Suprapubic skin (tissue), 3 donors: ENCODE data around the gene UBE2L3.

Experiments used
- POLR2AphosphoS5 ChIP-seq, 3 donors: sonication (generic); formaldehyde crosslinking; IDR thresholded peaks; one replicate each; pipeline ENCODE4 v1.6.1; 2017; ENCODE audit warnings: antibody characterized with exemption in 3 of 3
- TF ChIP-seq, protein P1 (sequence below), 2 donors: fragments of 200-600 bp in 1 of 2; fragments of 450-650 bp in 1 of 2; sonication (generic) in 1 of 2; IDR thresholded peaks; one replicate each; pipeline ENCODE4 v1.5.1; 2016 to 2019; ENCODE audit warnings: antibody characterized with exemption in 2 of 2, mild to moderate bottlenecking in 1 of 2, moderate library complexity in 1 of 2

DNA sequence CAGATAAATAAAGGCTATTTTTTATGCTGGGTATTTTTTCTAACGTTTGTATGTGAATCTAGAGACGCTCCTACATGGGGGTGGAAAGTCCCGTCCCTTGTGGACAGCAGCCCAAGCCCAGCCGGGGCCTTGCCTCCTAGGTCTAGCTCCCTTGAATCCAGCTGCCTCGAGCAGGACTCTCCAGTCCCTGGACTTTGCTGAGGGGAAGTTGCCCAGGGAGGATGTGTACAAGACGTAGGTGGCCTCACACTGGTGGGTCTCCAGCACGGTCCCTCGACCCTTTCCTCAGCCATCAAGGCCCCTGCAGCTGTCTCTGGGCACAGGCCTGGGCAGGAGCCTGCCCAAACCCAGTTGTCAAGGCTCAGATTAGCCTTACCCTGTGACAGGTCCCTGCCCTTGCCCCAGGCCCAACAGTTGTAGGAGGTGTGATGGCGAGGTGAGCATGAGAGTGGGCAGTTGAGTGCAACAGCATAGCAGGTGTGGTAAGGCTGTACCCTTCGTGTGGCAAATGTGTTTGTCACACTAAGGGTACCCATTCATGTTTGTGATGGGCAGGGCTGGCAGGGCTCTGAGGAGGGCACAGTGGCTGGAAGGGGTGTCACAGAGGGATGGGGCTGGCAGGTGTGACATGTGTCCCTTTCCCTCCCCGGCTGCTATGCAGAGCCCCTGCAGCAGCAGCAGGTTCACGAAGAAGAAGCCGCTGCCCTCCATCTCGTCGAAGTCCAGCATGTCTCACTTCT is 68.4 kb downstream of the UBE2L3 start:
- TF ChIP-seq, protein P1, sequence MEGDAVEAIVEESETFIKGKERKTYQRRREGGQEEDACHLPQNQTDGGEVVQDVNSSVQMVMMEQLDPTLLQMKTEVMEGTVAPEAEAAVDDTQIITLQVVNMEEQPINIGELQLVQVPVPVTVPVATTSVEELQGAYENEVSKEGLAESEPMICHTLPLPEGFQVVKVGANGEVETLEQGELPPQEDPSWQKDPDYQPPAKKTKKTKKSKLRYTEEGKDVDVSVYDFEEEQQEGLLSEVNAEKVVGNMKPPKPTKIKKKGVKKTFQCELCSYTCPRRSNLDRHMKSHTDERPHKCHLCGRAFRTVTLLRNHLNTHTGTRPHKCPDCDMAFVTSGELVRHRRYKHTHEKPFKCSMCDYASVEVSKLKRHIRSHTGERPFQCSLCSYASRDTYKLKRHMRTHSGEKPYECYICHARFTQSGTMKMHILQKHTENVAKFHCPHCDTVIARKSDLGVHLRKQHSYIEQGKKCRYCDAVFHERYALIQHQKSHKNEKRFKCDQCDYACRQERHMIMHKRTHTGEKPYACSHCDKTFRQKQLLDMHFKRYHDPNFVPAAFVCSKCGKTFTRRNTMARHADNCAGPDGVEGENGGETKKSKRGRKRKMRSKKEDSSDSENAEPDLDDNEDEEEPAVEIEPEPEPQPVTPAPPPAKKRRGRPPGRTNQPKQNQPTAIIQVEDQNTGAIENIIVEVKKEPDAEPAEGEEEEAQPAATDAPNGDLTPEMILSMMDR (IDR thresholded peaks at IDR 0.05): no peak
- TF ChIP-seq POLR2AphosphoS5 (IDR thresholded peaks at IDR 0.05): no peak
